ENCODE measurements around the gene MYOF.

The MYOF gene

DNA sequence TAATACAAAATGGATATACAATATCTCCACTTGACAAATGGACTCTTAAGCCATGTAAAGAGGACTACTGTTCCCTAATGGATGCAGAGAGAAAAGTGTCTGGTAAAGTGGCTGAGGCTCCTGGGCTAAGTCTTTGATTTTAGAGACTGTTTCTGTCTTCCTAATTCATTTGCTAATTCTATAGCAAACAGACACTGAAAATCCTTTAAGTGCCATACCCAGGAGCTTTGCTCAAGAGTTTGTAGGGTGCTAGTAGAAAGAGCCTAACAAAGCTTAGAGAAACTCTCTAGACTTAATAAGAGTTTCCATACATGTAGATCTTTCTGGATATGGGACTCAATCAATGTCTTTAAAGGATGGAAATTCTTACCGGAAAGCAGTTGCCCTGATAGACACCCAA, 31.0 kb upstream of the MYOF start:
- TF ChIP-seq, protein P1, sequence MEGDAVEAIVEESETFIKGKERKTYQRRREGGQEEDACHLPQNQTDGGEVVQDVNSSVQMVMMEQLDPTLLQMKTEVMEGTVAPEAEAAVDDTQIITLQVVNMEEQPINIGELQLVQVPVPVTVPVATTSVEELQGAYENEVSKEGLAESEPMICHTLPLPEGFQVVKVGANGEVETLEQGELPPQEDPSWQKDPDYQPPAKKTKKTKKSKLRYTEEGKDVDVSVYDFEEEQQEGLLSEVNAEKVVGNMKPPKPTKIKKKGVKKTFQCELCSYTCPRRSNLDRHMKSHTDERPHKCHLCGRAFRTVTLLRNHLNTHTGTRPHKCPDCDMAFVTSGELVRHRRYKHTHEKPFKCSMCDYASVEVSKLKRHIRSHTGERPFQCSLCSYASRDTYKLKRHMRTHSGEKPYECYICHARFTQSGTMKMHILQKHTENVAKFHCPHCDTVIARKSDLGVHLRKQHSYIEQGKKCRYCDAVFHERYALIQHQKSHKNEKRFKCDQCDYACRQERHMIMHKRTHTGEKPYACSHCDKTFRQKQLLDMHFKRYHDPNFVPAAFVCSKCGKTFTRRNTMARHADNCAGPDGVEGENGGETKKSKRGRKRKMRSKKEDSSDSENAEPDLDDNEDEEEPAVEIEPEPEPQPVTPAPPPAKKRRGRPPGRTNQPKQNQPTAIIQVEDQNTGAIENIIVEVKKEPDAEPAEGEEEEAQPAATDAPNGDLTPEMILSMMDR (IDR thresholded peaks at IDR 0.05; ENCODE audit: insufficient read depth, missing control alignments): no peak
- FAIRE-seq (peak; percentile 6), DNase-seq (ENCODE audit: insufficient read length, low spot score) (no peak)

DNA sequence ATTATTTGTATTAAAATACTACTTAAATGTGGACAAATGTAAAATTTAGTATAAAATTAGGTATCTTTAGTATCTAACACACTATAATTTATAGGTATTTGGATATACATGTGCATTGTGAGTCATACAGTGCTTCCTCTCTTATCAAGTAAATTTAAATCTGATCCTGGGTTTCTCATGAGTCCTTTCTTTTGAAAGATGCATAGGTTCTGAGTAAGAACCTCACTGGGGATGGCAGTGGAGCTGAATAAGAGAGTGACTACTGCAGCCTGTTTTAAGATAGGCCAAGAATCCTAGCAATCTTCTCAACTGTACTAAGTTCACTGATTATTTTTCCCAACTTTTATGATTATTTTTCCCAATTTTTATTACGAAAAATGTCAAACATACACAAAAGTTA, 30.4 kb upstream of the MYOF start:
- no peak for DNase-seq (ENCODE audit: insufficient read length, low spot score)

DNA sequence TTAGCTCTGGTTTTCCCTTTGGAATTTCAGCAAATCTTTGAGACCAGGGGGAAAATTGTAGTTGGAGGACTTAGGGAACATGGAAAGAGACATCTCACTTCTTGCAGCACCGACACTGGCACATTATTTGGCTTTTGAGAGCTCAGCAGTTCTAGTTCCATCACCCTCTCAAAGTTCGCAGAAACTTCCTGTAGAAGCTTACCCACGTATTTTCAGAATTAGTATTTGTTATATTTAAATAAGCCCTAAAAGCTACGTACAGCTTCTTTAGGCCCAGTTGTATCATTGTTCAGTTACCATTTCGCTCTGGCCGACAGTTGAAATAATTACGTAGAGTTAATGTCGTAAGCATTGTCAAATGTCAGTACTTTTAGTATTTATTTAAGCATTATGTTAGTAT, 27.7 kb upstream of the MYOF start:
- FAIRE-seq: no peak
- DNase-seq (ENCODE audit: insufficient read length, low spot score): no peak
- TF ChIP-seq, protein P1 (IDR thresholded peaks at IDR 0.05; ENCODE audit: insufficient read depth, missing control alignments): no peak

More for the DNA sequence above, 30.4 kb upstream of the MYOF start:
- no peak for FAIRE-seq
- TF ChIP-seq, protein P1 (IDR thresholded peaks at IDR 0.05; ENCODE audit: insufficient read depth, missing control alignments): no peak

DNA sequence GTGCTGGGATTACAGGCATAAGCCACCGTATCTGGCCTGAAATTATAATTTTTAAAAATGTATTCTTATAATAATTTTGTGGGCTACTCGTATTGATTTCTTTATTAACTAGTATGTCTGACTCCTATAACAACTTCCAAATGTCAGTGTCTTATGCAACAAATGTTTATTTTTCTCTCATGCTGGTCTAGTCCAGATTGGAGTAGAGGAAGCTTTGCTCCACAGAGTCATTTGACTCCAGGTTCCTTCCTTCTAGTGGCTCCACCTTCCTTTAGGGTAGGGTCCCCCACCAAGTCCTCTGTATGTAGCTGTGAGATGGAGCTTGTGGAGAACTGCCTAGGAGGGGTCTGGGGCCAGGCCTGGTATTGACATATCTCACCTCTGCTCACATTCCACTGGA, 22.9 kb upstream of the MYOF start:
- TF ChIP-seq, protein P1 (IDR thresholded peaks at IDR 0.05; ENCODE audit: insufficient read depth, missing control alignments): no peak
- no peak for FAIRE-seq
- no peak for DNase-seq (ENCODE audit: insufficient read length, low spot score)

DNA sequence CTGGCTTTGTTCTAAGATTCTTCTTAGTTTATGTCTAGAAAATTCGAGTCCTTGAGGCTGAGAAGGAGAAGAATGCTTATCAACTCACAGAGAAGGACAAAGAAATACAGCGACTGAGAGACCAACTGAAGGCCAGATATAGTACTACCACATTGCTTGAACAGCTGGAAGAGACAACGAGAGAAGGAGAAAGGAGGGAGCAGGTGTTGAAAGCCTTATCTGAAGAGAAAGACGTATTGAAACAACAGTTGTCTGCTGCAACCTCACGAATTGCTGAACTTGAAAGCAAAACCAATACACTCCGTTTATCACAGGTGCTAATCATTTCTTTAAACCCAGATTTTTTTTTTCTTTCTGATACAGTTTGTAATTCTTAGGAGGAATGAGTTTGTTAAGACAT, 20.9 kb upstream of the MYOF start:
- peak; percentile 64 for FAIRE-seq
- TF ChIP-seq, protein P1 (IDR thresholded peaks at IDR 0.05; ENCODE audit: insufficient read depth, missing control alignments): no peak
- no peak for DNase-seq (ENCODE audit: insufficient read length, low spot score)

DNA sequence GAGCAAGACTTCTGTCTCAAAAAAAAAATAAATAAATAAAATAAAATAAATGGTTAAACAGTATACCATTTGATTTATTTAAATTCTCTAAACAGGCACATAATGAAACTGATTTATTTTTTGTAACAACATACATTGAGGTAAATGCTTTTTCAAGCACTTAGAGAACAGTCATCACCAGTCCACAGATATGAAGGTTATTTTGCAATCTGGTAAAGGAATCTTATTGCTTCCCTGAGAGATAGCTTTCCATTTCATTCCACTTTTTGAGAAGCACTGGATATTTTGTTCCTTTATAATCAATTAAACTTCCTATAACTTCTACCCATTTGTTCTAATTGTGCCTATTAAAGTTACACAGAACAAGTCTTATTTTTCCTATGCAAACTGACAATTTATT, 19.5 kb upstream of the MYOF start:
- TF ChIP-seq, protein P1 (IDR thresholded peaks at IDR 0.05; ENCODE audit: insufficient read depth, missing control alignments): no peak
- DNase-seq (ENCODE audit: insufficient read length, low spot score) (no peak), FAIRE-seq (no peak)

DNA sequence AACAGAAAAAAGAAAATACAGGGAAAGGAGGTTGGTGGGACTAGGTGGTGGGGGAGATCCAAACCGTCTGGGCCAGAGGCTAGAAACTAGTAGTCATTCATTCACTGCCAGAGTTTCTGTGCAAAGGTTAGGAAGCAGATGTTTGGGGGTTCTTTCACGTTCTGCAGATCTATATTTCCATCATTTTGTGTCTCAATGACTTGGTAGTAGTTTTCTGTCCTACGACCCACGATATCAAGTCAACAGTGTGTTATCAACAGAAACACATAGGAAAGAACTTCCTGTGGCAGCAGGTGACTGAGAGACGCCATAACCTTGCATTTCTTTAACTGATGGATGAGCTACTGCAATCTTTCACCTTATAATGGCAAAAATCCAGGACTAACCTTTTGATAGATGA, 16.0 kb upstream of the MYOF start:
- no peak for DNase-seq (ENCODE audit: insufficient read length, low spot score)
- FAIRE-seq: peak; percentile 44
- TF ChIP-seq, protein P1 (IDR thresholded peaks at IDR 0.05; ENCODE audit: insufficient read depth, missing control alignments): no peak

Data from D721Med (cell line).